NCI-H82 (cell line): ENCODE data around the gene RNF157.
"Not testable (repeated sequence)": the region's sequence is repeated elsewhere in the genome, so short reads cannot be mapped to it uniquely, and the experiment has no call there.

Experiments used
- DNase-seq: peaks from one replicate; lab custom pipeline; 2025; lab: John Stamatoyannopoulos, UW

The RNF157 gene

DNA sequence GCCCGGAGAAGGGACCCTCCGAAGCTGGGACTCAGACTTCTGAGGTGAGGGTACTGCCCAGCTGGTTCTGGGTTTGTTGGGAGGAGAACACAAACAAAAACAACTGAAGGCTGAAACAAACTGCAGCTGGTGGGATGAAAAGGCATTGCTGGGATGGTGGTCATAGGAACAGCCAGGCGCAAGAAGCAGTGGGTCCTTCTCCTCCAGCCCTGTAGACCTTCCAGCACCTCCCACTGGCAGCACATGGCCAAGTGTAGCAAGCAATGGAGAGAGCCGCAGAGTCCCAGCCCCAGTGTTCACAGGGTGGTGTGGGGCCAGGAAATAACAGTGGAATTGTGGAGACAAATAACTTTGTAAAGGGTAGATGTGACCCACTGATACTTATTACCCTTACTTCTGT is 50.6 kb downstream of the RNF157 start:
- DNase-seq = peak; percentile 26

DNA sequence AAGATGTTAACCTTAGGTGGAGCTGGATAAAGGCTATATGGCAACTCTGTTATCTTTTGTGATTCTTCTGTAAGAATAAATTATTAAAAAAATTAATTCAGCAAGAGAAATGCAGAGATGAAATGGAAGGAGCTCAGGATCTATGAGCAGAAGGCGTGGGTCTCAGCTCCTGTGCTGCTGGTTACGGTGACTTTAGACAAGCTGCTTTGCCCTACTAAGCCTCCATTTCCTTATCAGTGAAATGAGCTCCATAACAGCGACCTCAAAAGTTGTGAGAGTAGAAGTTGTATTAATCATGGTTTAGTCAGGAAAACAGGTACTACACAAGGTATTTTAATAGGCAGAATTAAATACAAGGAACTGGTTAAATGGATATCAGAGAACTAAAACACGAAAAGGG is 51.0 kb downstream of the RNF157 start:
- DNase-seq = peak; percentile 38

DNA sequence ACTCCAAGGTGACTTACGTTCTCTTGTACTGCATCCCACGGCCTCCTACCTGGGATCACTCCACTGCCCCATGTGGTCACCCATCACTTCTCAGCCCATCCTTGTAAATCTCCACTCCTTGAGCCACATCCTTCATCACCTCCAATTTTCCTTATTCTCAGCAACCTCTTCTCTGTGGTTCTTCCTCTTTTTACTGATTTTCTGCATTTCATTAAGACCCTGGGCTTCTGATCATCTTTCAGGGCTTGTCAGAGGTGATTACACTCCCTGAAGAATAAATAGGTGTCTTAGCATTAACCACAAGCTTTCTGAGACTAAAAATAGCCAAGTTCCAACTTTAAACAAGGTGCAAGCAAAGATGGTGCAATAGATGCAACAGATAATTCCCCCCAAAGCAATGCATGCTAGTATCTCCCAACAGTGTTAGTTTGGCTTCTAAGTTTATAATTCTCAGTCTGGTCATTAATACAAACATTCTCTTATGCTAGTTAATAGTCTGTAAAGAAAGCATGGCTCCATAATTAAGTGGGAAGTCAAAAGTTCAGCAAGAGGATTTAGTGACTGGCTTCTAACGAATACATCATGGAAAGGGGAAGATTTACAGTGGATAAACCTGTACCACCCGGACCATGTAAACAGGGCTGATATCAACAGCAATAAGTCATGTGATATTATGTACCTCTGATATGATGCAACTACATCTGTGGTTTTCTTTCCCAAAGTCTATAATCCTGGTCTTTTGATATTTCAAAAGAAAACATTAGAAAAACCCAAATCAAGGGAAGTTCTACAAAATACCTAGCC is 51.9 kb downstream of the RNF157 start:
- DNase-seq = peak; percentile 9

- not testable (repeated sequence) for DNase-seq
Observed at GRCh38 chr17:76186774-76187173, 53.5 kb downstream of the RNF157 start.

- DNase-seq = no peak
Observed at GRCh38 chr17:76184290-76184689, 56.0 kb downstream of the RNF157 start.

GRCh38 chr17:76182016-76182764 is 58.1 kb downstream of the RNF157 start:
- peak; percentile 94 for DNase-seq

DNA sequence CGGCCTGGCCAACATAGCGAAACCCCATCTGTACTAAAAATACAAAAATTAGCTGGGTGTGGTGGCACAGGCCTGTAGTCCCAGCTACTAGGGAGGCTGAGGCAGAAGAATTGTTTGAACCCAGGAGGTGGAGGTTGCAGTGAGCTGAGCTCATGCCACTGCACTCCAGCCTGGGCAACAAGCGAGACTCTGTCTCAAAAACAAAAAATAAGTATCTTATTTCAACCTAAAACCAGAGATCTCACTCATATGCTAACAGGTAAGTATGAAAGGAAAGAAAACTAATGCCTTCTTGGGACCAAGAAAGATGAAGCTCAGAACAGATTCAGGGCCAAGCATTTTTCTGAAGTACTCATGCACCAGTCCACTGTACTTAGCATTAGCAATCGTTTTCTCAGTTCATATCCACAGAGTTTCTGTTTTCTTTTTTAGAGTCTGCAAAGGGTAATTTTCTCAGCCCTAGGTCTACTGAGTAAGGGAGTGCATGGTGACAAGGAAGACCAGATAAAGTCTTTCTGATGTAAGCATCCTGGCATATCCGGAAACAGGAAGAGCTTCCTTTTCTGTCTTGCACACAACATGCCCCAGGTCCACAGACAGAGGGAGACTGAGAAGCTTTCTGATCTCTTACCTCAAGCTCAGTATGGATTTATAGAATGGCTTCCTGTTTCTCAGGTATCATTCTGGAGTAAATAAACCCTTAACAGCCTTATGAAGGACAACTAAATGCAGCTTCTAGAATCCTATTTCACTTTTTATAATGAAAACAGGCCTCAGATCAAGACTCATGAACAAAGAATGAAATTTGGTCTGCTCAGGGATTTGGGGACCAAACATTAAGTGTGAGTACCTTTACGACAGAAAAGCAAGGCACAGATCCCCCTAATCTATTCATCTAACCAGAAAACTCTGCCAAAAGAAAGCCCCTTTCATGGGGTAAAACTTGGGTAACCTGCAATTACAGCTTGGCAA is 60.5 kb downstream of the RNF157 start:
- DNase-seq = no peak

- no peak for DNase-seq
Observed at GRCh38 chr17:76178124-76178523, 62.2 kb downstream of the RNF157 start.

DNA sequence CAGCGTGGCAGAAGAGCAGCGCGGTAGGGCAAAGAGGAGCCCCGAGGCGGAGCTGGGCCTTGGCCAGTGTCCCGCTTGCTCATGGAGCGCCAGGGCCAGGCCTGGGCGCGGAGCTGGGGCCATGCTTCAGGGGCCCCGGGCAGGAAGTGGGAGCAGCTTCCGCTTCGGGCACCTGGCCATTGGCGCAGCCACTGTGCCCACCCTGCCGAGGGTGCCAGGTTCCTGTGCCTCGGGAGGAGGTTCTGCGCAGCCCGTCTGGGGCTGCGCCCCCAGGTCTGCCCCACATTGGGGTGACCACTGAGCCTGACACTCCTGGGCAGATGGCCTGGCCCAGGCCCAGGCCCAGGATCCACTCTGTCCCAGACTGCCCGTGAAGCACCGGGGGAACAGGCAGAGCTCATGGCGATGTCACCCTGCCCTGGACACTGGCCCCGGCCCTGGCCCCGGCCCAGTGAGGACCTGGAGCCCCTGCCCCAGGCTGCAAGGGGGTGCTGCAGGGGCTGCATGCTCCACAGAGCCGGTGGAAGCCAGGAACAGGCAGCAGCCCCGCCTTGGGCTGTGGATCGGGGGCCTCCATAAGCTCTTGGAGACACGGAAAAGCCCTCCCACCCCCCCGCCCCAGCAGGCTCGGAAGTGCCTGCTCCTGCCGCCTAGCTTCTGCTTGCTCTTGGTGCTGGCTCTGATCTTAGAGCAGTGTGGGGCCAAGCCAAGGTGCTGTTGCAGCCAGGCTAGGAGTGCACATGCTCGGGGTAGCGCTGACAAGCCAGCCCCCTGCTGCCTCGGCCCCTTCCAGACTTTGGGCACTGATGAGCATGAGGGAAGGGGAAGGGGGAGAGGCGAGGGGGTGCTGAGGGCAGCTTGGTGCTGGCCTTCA is 63.4 kb downstream of the RNF157 start:
- DNase-seq = no peak

GRCh38 chr17:76174037-76174436 is 66.3 kb downstream of the RNF157 start:
- no peak for DNase-seq

DNA sequence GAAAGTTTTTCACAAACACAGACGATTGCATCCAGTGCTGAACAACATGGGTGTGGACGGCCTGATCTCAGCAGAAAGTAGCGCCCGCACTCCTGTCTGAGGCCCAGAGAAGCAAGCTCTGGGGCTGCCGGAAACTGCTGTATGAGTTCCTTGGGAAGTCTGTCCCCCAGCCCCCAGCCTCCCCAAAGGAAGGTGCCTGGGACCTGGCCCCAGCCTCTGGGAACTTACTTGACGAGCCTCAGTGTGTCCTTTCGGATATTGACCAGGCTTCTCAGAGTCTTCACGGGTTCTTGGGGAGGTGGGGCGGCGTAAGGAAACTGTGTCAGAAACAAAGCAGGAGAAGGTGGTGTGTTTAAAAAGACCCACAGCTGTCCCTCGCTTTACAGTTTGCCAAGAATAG is 66.8 kb downstream of the RNF157 start:
- DNase-seq = no peak

- peak; percentile 41 for DNase-seq
Observed at GRCh38 chr17:76171706-76172105, 68.6 kb downstream of the RNF157 start.

DNA sequence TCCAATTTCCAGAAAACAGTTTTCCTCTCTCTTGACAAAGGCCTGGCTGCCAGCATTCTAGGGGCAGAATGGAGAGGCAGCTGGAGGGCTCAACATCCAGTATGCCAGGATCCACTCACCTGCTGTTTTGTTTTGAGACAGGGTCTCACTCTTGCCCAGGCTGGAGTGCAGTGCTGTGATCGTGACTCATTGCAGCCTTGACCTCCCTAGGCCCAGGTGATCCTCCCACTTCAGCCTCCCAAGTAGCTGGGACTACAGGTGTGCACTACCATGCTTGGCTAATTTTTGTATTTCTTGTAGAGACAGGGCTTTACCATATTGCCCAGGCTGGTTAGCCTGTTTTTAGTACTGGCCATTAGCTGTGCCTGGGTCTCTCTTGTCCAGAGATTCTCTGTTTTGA is 70.2 kb downstream of the RNF157 start:
- no peak for DNase-seq

- no peak for DNase-seq
Observed at GRCh38 chr17:76166906-76167305, 73.4 kb downstream of the RNF157 start.

GRCh38 chr17:76166168-76166567 is 74.1 kb downstream of the RNF157 start:
- no peak for DNase-seq

- no peak for DNase-seq
Observed at GRCh38 chr17:76164331-76164730, 76.0 kb downstream of the RNF157 start.

GRCh38 chr17:76163919-76164318 is 76.4 kb downstream of the RNF157 start:
- DNase-seq = no peak

GRCh38 chr17:76161619-76162266 is 78.5 kb downstream of the RNF157 start:
- peak; percentile 31 for DNase-seq

DNA sequence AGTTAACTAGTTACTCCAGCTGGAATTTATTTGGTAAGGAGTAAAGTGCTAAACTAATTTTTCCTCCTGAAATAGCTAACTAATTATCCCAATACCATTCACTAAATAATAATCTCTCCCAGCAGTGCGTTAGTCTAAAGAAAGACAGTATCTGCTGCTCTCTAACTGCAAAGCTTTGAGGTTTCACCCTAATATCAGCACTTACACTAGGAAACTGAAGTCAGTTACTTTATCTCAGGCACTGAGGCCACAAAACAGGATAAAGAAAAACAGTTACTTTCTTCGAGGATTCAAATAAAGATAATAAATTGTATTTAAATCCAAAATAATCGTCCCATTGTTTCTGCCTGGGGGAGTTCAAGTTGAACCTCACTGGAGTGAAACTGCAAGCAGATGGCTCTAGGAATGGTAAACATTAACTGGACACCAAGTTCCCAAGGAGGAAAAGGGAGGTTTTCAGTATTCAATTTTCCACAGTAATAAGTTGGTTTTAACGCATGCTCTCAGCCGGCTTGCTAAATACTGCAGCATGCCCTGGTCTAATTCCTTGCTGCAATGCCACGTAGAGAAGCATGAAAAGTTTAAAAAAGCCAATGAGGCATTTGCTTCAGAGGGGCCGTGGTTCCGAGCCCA is 79.3 kb downstream of the RNF157 start:
- DNase-seq = no peak

DNA sequence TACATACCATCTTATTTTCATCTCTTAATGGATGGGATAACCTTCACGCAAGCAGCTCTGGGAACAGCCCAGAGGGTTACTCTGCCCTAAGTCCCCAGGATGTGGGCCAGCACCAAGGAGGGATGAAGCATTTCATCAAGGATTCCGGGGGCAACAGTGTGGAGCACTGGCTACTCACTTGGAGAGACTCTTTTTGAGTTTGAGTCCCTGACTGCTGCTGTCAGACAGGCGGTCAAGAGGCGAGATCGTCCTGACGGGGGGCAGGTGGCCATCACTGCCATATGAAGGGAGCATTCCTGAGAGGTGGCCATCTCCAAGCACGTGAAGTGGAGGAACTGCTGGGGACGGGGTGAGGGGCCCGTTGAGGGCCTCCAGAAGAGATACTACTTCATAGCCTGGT is 81.1 kb downstream of the RNF157 start:
- no peak for DNase-seq
